Stimulated activated CD8-positive, alpha-beta memory T cell treated with anti-CD3 and anti-CD28 coated beads, Interleukin-15, amount 100 ng/mL, for 4 hours (primary cell): ENCODE data around the gene RBM26.

ENCODE experiments used
- DNase-seq, 2 donors: peaks; one replicate each; pipeline ENCODE4 v3.0.0-alpha.2; 2020; ENCODE audit warnings: low read depth in 2 of 2

RBM26 gene

DNA sequence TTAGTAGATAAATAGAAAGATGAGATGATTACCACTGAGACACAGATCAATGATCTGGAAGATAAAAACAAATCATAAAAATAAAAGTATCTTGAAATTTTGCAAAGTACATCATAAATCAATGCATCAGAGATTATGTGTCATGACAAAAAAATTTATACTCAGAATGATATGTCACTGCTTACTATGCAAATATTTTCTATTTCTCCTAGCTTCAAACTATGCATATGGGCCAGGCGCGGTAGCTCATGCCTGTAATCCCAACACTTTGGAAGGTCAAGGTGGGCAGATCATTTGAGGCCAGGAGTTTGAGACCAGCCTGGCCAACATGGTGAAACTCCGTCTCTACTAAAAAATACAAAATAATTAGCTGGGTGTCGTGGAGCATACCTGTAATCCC, 17.3 kb upstream of the RBM26 start:
- no peak for DNase-seq

DNA sequence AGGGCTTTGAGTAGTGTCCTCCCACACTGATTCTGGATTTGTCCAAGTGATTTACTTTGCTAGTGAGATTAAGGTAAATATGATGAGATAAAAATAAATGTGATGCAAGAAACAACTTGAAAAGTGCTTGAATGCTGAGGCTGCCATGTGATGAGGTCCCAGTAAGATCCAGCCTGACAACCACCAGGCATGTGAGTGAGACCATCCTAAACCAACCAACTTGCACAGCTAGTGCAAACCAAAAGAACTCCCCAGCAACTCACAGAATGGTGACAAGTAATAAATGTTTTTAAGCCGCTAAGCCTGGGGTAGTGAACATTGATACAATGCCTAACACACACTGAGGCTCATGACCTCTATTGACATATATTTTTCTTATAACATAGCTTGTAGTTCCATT, 13.3 kb upstream of the RBM26 start:
- no peak for DNase-seq

DNA sequence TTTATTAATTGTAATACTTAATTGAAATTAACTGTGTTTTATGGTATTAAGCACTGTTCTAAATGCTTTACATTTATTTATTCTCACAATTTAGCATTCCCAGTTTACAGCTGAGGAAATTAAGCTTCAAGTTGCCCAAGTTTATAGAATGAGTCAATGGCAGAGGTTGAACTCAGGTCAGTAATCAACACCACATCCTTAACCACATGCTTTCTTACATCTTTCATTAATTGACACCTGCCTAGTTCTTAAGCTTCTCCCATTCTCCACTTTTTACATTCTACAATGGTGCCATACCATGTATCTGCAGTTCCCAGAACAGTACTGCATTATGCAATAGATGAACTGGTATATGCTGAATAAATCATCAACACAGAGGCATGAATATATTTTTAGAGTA, 11.7 kb upstream of the RBM26 start:
- DNase-seq = no peak

DNA sequence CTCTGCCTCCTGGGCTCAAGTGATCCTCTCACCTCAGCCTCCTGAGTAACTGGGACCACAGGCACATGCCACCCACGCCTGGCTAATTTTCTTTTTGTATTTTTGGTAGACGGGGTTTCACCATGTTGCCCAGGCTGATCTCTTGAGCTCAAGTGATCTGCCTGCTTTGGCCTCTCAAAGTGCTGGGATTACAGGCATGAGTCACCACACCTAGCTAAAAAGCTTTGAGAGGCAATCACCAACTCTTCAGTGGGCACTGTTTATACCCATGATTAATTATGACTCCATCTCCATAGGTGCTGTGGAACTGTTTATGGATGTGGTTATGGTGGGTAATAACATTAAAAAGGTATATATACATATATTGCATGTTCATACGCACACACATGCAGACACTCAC, 7.5 kb upstream of the RBM26 start:
- no peak for DNase-seq

DNA sequence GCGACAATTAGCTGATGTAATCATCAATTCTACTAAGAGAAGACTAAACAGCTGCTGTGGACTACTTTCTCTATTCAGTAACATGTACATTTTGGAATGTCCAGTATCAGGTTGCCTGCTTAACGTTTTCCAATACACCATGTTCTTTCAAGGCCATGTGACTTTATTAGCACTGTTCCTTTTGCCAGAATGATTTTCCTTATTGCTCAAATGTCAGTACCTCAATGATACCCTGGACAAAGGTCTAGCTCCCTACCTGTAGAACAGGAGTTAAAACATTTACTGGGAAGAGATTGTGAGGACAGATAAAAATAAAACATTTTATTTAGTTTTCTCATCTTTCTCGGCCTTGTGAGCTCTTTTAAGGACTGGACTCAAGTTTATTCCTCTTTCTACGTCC, 3.8 kb upstream of the RBM26 start:
- no peak for DNase-seq

DNA sequence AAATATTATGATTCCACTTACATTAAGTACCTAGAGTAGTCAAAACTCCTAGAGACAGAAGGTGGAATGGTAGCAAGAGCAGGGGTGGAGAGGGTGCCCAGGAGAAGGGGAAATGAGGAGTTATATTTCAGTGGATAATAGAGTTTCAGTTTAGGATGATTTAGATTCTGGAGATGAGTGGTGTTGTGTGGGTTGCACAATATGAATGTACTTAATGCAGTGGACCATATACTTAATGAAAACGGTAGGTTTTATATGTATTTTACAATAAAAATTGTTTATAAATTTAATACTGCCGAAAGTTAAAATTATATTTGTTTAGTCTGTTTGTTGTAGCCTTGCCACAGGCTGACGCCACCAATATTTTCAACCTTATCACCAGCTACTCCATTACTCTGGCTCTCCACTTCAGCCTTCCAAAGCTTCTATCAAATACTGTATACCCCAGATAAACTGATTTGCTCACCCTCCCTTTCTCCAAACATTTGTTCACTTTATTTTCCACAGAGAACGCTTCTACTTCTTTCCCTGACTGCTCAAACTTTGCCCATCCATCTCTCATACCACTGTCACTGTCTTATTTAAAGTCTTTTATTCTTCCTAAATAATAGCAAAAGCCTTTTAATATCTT, 1.4 kb upstream of the RBM26 start:
- no peak for DNase-seq

DNA sequence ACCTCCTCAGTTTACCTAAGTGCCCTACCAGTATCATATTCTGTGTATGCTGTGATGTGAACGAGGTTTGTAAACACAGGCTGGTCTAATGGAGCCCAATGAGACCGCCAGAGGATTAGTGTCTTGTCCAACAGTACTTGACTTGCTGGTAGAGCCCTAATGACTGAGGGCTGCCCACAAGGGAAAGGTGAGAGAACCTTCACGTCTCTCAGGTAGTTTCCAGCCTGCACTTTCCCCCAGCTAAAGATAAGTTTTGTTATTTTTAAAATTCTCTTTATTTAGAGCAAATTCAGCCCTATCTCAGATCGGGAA, 498 bp upstream of the RBM26 start:
- DNase-seq = no peak

DNA sequence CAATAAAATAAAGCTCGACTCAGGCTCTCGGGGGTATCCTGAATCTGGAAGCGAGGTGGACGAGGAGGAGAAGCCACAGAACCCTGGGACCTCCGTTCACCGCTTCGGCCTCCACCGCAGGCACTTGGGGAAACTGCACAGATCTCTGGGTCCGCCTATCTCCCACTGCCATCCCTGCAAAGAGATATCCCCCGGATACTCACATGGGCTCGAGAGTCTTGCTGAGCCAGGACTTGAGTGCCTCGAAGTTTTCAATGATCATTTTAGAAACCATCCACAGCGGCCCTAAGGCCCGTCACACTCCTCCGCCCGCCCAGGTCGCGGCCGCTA, 589 bp downstream of the RBM26 start:
- DNase-seq = no peak

DNA sequence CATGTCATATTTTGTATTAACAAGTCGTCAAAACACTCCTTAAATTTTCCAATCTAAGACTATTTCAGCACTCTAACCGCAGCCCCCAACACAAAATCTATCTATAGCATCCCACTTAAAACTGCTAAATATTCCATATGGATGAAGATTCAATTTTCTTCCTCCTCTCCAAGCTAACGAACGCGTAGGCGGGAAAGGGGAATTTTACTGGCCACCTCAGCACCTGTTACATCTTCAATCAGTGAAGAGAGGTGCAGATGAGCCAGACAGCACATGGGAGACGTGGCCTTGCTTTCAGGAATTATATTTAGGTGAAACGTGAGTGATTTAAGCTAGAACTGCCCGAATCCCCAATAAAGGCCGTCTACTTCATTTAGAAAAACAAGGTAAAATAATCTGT, 1.1 kb downstream of the RBM26 start:
- DNase-seq = no peak

DNA sequence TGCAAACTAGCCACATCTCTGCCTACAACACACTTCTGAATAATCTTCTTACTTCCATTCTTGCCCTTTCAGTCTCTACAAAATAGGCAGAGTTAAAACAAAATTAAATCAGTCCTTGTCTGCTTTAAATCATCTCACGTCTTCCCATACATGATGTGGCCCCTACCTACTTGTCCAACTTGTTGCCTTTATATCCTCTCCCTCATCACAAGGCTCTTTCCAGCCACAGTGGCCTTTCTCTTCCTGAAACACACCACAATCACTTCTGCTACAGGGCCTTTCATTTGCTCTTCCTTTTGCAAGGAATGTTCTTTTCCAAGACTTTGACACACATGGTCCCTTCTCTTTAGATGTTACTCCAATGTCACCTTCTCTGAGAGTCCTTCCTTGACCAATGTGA, 1.7 kb downstream of the RBM26 start:
- no peak for DNase-seq

DNA sequence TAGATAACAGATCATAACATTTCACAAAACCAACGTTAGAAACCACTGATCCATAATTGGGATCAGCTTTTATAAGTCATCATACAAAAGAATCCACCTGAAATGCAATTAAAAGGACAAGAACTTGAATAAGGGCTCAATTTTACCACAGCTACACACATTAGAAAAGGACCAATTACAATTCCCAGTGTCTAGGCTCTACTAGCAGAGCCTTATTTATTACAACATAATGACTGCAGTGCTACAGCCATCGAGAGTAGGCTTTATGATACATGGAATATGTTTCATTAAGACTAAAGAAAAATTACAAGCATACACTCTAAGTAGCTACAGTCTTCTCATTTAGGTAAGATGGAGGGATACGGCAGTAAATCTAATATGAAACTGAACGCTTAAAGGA, 2.9 kb downstream of the RBM26 start:
- no peak for DNase-seq

DNA sequence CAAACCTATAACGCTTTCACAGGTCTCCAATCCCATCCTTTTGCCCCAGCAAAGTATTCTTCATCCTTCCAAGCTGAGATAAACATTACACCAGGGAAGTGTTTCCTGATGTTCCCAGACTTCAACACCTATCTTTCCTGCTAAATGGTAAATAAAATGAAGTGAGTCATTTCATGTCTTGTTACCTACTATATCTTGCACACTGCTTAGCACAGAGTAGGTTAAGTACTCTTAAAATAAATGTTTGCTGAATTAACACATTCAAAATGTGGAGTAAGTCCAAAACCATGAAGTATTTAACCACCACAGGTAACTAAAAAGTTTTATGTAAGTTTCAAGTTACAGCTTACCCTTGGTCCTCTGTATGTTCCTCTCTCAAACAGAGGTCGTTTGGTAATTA, 3.4 kb downstream of the RBM26 start:
- no peak for DNase-seq

DNA sequence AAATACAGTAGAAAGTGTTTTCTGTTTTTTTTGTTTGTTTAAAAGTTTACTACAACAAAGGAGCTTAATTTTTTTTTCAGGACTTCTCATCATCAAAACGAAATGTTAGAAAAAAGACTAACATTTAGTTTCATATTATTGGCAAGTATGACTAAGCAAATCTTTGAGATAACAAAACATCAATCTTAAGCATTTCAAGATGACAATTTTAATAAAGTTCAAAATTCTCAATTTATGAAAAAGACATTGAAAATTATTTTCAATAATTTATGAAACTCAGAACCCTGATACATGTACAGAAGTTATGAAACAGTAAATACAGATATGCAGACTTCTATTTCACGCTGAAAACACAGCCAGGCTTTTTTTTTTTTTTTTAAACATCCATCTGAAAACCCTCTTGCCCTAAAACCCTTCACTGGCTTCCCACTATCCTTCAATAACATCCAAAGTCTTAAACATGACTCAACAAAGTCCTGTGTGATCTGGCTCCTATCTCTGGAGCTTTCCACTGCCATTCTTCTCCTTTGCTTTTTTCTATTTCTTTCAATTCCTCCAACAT, 3.9 kb downstream of the RBM26 start:
- DNase-seq = no peak

DNA sequence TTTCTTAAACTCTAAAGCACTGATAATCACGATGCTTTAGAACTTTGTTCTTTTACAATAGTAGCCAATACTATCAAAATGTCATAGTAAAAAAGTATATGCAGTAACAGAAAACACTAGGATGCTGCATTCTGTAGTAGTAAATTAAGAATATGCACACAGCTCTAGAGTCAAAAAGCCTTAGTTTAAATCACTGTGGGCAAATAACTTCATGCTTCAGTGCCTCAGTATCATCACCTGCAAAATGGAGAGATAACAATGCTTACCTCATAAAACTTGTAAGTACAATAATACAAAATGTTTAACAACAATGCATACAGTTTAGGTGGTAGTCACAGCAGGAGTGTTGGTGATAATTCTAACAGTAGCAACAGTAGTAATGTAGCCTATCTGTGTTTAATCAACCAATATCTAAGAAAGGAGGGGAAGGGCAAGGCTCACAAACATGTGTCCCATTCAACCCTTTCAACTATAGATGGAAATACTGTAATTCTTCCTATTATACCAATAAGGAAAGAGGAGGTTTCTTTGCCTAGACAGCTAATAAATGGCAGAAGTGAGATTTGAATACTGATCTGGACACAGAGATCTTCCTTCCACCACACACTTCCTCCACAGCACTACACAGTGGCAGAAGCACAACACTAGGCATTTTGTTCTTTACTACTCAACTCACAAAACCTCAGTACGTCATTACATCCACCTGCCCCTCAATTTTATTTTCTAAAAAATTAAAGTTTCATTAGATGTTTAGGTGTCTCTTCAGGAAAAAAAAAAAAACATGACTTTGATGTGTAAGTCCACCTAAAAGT, 4.6 kb downstream of the RBM26 start:
- DNase-seq = no peak

DNA sequence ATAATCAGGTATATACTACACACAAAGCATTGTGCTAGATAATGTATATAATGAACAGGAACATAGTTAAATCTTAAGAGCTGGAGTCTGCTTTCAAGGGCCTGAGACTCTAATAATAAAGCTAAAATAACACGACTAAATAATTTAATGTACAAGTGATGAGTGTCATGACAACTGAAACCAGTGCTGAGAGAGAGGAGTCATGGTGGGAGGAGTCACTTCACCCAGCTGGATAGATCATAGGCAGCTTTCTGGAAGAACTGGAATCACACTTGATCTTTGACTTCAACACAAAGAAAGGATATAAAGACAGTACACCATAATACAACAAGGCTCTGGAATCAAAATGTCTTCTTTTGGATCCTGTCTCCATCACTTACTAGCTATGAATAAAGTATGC, 7.1 kb downstream of the RBM26 start:
- DNase-seq = no peak

DNA sequence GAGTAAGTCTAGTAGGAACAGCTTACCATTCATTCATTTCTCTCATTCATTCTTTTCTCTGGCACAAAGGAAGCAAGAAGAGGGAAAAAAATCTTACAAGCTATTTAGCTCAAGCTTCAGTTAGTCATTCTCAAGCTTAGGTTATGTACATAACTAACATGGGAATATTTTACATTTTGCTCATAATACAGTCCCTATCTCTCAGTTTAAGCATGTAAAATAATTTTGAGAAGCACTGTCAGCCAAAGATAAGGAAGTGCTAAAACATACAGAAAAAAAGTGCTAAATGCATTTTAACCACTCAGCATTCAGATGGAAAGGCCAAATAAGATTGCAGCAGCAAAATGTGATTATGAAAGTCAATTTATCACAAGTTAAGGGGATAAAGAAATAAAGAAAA, 7.9 kb downstream of the RBM26 start:
- no peak for DNase-seq

DNA sequence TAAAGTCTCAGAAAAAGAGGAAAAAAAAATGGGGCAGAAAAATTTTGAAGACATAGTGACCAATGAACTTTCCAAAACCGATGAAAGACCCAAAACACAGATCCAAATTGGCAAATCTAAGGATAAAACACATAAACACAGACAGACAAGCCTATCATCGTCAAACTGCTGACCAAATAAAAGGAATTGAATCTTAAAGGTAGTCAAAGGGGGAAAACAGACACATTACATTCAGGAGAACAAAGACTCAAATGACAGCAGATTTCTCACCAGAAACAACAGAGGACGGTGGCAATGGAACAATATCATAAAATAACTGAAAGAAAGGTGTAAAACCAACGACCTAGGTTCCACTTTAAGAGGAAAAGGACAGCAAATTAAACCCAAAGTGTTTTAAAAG, 10.2 kb downstream of the RBM26 start:
- no peak for DNase-seq

DNA sequence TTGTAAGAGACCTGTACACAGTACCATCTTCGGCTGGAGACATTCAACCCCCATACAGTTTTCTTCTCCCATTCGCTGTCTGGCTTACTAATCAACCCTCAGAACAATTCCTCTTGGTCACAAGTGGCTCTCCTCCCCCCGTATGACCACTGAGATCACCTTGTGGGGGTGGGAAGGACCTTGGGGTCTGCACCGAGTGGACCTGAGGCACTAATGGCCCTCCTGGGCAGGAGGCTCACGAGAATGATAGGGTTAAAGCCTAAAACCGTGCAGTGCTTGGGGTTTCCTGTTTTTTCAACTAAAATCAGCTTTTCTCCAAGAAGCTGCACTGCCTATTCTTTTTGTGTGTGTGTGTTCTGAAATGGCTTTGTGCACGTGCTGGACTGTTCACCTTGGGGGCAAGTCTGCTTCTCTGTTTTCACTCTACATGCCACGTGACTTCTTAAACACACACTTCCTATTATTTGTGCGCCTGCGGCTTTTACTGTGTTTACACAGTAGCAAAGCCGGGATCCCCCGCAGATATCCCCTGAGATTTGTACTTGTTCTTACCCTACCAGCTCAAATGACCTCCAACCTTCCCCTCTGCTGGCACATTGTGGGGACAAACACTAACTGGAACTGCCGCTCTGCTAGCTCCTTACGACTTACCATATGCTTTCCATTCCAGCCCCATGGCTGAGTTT, 12.3 kb downstream of the RBM26 start:
- DNase-seq = no peak

DNA sequence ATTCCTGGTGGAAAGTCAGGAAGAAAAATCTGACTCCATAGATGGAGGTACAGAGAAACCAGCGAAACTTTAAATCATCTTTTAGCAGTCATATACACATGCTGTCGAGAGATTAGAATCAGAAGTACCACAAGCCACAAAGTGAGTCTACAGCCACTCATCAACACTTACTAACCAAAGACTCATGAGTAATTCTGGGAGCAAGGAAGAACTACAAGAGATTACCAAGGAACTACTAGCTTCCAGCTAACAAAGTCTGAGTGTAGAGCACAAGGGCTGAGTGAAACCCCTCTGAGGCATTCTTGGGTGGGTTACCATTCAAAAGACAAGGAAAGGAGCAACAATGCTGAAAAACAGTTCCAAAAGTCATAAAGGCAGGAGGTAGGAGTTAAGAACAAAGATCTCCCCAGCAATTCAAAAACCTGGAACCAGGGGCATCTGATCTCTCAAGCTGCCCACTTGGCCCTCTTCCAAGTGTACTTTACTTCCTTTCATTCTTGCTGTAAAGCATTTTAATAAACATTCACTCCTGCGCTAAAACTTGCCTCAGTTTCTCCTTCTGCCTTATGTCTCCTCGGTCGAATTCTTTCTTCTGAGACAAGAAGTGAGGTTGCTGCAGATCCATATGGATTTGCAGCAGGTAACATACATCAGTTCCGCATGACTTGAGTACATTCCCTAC, 13.0 kb downstream of the RBM26 start:
- no peak for DNase-seq

DNA sequence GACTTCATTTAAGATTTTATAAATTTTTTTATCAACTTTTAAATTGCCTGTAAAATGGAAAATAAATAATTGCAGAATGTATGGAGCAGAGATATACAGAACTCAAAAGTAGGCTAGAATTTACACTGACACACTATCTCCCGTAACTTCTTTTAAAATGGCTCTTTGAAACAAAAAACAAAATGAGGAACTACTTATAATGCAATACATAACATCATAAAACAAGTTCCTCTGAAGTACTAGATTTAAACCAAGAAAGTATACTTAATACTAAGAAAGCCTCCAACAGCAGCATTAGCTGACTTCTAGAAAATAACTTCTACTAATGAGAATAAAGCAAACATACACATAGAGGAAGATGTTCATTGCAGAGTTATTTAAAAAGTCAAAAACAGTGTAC, 17.0 kb downstream of the RBM26 start:
- DNase-seq = no peak

DNA sequence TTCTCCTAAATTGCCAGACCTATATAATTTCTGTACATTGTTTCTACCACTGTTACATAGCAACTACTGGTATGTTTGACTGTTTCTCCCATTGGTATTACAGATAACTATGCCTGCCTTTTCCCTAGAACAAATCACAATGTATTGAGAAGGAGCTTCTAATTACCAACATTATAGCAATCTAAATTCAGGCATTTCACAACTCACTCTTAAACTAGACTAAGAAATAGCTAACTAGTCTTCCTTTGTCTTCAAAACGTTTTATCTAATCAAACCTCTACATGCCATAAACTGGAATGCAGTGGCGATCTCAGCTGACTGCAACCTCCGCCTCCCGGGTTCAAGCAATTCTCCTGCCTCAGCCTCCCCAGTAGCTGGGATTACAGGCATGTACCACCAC, 18.2 kb downstream of the RBM26 start:
- no peak for DNase-seq

DNA sequence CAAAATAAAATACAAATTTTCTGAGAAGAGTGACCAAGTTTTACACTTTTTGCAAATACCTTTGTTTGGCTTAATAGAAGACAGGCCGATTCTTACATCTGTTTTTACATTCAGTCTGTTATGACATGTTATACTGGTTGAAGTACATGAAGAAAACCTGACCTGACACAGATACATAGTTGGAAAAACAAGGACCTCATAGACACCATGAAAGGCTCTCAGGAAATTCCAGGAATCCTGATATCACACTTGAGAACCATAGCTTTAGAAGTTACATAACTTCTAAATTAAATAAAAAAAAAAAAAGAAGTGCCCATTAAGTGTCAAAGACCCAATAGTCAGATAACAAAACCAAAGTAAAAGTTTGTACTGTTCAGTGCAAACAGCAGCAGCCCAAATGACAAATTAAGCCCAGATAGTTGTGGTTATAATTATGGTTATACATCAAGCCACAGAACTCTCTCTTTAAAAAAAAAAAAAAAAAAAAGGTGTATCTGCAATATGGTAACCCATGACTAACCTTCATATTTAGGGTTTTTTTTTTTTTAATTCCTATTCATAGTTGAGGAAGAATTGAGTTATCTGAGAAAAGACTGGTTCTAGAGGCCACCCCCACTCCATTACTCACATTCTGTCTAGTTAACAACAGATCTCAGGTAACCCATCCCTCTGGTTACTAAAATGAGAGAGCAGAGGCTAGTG, 19.8 kb downstream of the RBM26 start:
- no peak for DNase-seq
